ENCODE measurements around the gene SCFD2. TPM values are rescaled to one million over a fixed set of nuclear protein-coding genes. Genes with fewer than 3 reads are reported as not detected.

SCFD2 gene
- total RNA-seq, 1 donor, result 24.2 TPM

GRCh38 chr4:52931243-52931642 lies 434.6 kb downstream of the SCFD2 start:
- Histone ChIP-seq H3K27ac (ENCODE audit: low read depth, low read length) (no peak overlapping the region), H3K27me3 (ENCODE audit: insufficient read depth, low read length) (no peaks in the 10 kb centered on the region), H4K20me1 (ENCODE audit: insufficient read depth, low read length) (no peaks in the 10 kb centered on the region), H2AFZ (ENCODE audit: low read length) (no peak overlapping the region), H3K4me1 (ENCODE audit: insufficient read depth, low read length) (peaks cover 20% of the 10 kb centered on the region), H3K9me3 (ENCODE audit: low read depth, low read length) (no peaks in the 10 kb centered on the region), H3K4me3 (ENCODE audit: insufficient read depth, low read length) (no peak overlapping the region), H3K4me2 (ENCODE audit: insufficient read depth, low read length) (no peak overlapping the region), H3K36me3 (ENCODE audit: insufficient read depth, low read length) (no peaks in the 10 kb centered on the region), H3K79me2 (ENCODE audit: insufficient read depth, low read length) (no peaks in the 10 kb centered on the region)
- no peak for TF ChIP-seq CTCF (IDR thresholded peaks at IDR 0.05; ENCODE audit: extremely low read depth, low read depth, low read length)
- no peak for DNase-seq (ENCODE audit: insufficient read length, low spot score, missing footprints)

- Histone ChIP-seq H3K4me1 (ENCODE audit: insufficient read depth, low read length) (peaks cover 7% of the 10 kb centered on the region), H2AFZ (ENCODE audit: low read length) (no peak overlapping the region), H3K36me3 (ENCODE audit: insufficient read depth, low read length) (no peaks in the 10 kb centered on the region), H3K4me2 (ENCODE audit: insufficient read depth, low read length) (no peak overlapping the region), H3K9me3 (ENCODE audit: low read depth, low read length) (no peaks in the 10 kb centered on the region), H4K20me1 (ENCODE audit: insufficient read depth, low read length) (no peaks in the 10 kb centered on the region), H3K4me3 (ENCODE audit: insufficient read depth, low read length) (no peak overlapping the region), H3K79me2 (ENCODE audit: insufficient read depth, low read length) (no peaks in the 10 kb centered on the region), H3K27ac (ENCODE audit: low read depth, low read length) (no peak overlapping the region), H3K27me3 (ENCODE audit: insufficient read depth, low read length) (no peaks in the 10 kb centered on the region)
- TF ChIP-seq CTCF (IDR thresholded peaks at IDR 0.05; ENCODE audit: extremely low read depth, low read depth, low read length), result no peak
- no peak for DNase-seq (ENCODE audit: insufficient read length, low spot score, missing footprints)
Observed at GRCh38 chr4:52926196-52926974, 439.5 kb downstream of the SCFD2 start.

GRCh38 chr4:52925531-52925968 lies 440.3 kb downstream of the SCFD2 start:
- Histone ChIP-seq H4K20me1 (ENCODE audit: insufficient read depth, low read length) (no peaks in the 10 kb centered on the region), H2AFZ (ENCODE audit: low read length) (no peak overlapping the region), H3K27me3 (ENCODE audit: insufficient read depth, low read length) (no peaks in the 10 kb centered on the region), H3K27ac (ENCODE audit: low read depth, low read length) (no peak overlapping the region), H3K79me2 (ENCODE audit: insufficient read depth, low read length) (no peaks in the 10 kb centered on the region), H3K4me3 (ENCODE audit: insufficient read depth, low read length) (no peak overlapping the region), H3K4me2 (ENCODE audit: insufficient read depth, low read length) (no peak overlapping the region), H3K36me3 (ENCODE audit: insufficient read depth, low read length) (no peaks in the 10 kb centered on the region), H3K9me3 (ENCODE audit: low read depth, low read length) (no peaks in the 10 kb centered on the region), H3K4me1 (ENCODE audit: insufficient read depth, low read length) (peaks cover 7% of the 10 kb centered on the region)
- TF ChIP-seq CTCF (IDR thresholded peaks at IDR 0.05; ENCODE audit: extremely low read depth, low read depth, low read length), result no peak
- no peak for DNase-seq (ENCODE audit: insufficient read length, low spot score, missing footprints)

GRCh38 chr4:52919461-52919860 lies 446.4 kb downstream of the SCFD2 start:
- H4K20me1 ChIP-seq (ENCODE audit: insufficient read depth, low read length), result no peaks in the 10 kb centered on the region
- TF ChIP-seq CTCF (IDR thresholded peaks at IDR 0.05; ENCODE audit: extremely low read depth, low read depth, low read length), result no peak
- no peaks in the 10 kb centered on the region for H3K36me3 ChIP-seq (ENCODE audit: insufficient read depth, low read length)
- H3K4me1 ChIP-seq (ENCODE audit: insufficient read depth, low read length), result peaks cover 11% of the 10 kb centered on the region
- no peaks in the 10 kb centered on the region for H3K79me2 ChIP-seq (ENCODE audit: insufficient read depth, low read length)
- H3K27ac ChIP-seq (ENCODE audit: low read depth, low read length), result no peak overlapping the region
- H2AFZ ChIP-seq (ENCODE audit: low read length), result no peak overlapping the region
- no peak overlapping the region for H3K4me3 ChIP-seq (ENCODE audit: insufficient read depth, low read length)
- DNase-seq (ENCODE audit: insufficient read length, low spot score, missing footprints), result no peak
- no peaks in the 10 kb centered on the region for H3K27me3 ChIP-seq (ENCODE audit: insufficient read depth, low read length)
- no peak overlapping the region for H3K4me2 ChIP-seq (ENCODE audit: insufficient read depth, low read length)
- H3K9me3 ChIP-seq (ENCODE audit: low read depth, low read length), result no peaks in the 10 kb centered on the region

All from osteoblast (primary cell).